Stimulated activated naive CD4-positive, alpha-beta T cell treated with Interleukin-2 at 50 U/mL for 16 hours (primary cell): ENCODE results near the gene EPS8L2.

Source experiments
- DNase-seq: peaks from one replicate; lab custom pipeline; 2025; lab: John Stamatoyannopoulos, UW

The EPS8L2 gene

GRCh38 chr11:704781-705645, 1.0 kb upstream of the EPS8L2 start:
- no peak for DNase-seq

GRCh38 chr11:706439-706956, 467 bp downstream of the EPS8L2 start:
- no peak for DNase-seq

- no peak for DNase-seq
These were observed 1.2 kb downstream of the EPS8L2 start for GRCh38 chr11:706957-707816.

- no peak for DNase-seq
These were observed 1.9 kb downstream of the EPS8L2 start for GRCh38 chr11:707817-708420.

GRCh38 chr11:708511-708910, 2.5 kb downstream of the EPS8L2 start:
- DNase-seq: no peak

- no peak for DNase-seq
These were observed 3.3 kb downstream of the EPS8L2 start for GRCh38 chr11:709109-709997.

GRCh38 chr11:714436-714835, 8.4 kb downstream of the EPS8L2 start:
- DNase-seq: no peak

GRCh38 chr11:719214-720016, 13.4 kb downstream of the EPS8L2 start:
- no peak for DNase-seq

- DNase-seq: no peak
These were observed 14.1 kb downstream of the EPS8L2 start for GRCh38 chr11:720017-720641.

GRCh38 chr11:720642-721246, 14.7 kb downstream of the EPS8L2 start:
- DNase-seq: peak; percentile 53

- no peak for DNase-seq
These were observed 15.3 kb downstream of the EPS8L2 start for GRCh38 chr11:721247-721740.

- peak; percentile 42 for DNase-seq
These were observed 15.8 kb downstream of the EPS8L2 start for GRCh38 chr11:721741-722345.

- DNase-seq: no peak
These were observed 16.3 kb downstream of the EPS8L2 start for GRCh38 chr11:722346-722811.

GRCh38 chr11:723120-723883, 17.3 kb downstream of the EPS8L2 start:
- peak; percentile 15 for DNase-seq

- no peak for DNase-seq
These were observed 18.2 kb downstream of the EPS8L2 start for GRCh38 chr11:724049-724777.

GRCh38 chr11:724778-725386, 18.9 kb downstream of the EPS8L2 start:
- DNase-seq: no peak

- DNase-seq: no peak
These were observed 19.7 kb downstream of the EPS8L2 start for GRCh38 chr11:725624-726202.
